H9 (cell line): ENCODE results near the gene FARS2. TPM values are rescaled to one million over a fixed set of nuclear protein-coding genes. Genes with fewer than 3 reads are reported as not detected.

Experiments used
- DNase-seq: peaks from one replicate; pipeline ENCODE4 v3.0.0-alpha.2; 2017
- H2AFZ ChIP-seq: one replicate; pipeline ENCODE4 v1.6.1; 2013; ENCODE audit warnings: mild to moderate bottlenecking, low read length, control low read depth, moderate library complexity
- H2AK5ac ChIP-seq: 2 replicates; pipeline ENCODE4 v1.6.1; 2013; ENCODE audit warnings: low read length, control low read depth, mixed read lengths; ENCODE audit not compliant: insufficient read length
- H2BK120ac ChIP-seq: one replicate; pipeline ENCODE4 v1.6.1; 2013; ENCODE audit warnings: low read depth, mild to moderate bottlenecking, low read length, control low read depth, inconsistent platforms; ENCODE audit not compliant: poor library complexity, severe bottlenecking
- H2BK12ac ChIP-seq: 2 replicates; pipeline ENCODE4 v1.6.1; 2013; ENCODE audit warnings: low read length, control low read depth, mixed read lengths, low read depth; ENCODE audit not compliant: insufficient read length
- H2BK15ac ChIP-seq: 2 replicates; pipeline ENCODE4 v1.6.1; 2013; ENCODE audit warnings: low read depth, low read length, control low read depth
- H2BK20ac ChIP-seq: one replicate; pipeline ENCODE4 v1.6.1; 2013; ENCODE audit warnings: low read depth, mild to moderate bottlenecking, low read length, control low read depth, inconsistent platforms; ENCODE audit not compliant: poor library complexity, severe bottlenecking
- H2BK5ac ChIP-seq: 2 replicates; pipeline ENCODE4 v1.6.1; 2013; ENCODE audit warnings: low read length, control low read depth, mixed read lengths; ENCODE audit not compliant: insufficient read length
- H3K14ac ChIP-seq: 2 replicates; pipeline ENCODE4 v1.6.1; 2013; ENCODE audit warnings: low read length, control low read depth; ENCODE audit not compliant: insufficient read depth
- H3K18ac ChIP-seq: 2 replicates; pipeline ENCODE4 v1.6.1; 2013; ENCODE audit warnings: low read depth, mild to moderate bottlenecking, mixed read lengths, low read length, control low read depth; ENCODE audit not compliant: insufficient read length
- H3K23ac ChIP-seq: 2 replicates; pipeline ENCODE4 v1.6.1; 2013; ENCODE audit warnings: low read length, control low read depth, mixed read lengths, low read depth; ENCODE audit not compliant: insufficient read length
- H3K23me2 ChIP-seq: 2 replicates; pipeline ENCODE4 v1.6.1; 2013; ENCODE audit warnings: low read depth, mild to moderate bottlenecking, mixed read lengths, low read length, control low read depth; ENCODE audit not compliant: insufficient read length, poor library complexity, severe bottlenecking
- H3K27ac ChIP-seq: 2 replicates; pipeline ENCODE4 v1.5.1; 2013; ENCODE audit warnings: low read length, control low read depth, mixed read lengths, low read depth; ENCODE audit not compliant: insufficient read length
- H3K27me3 ChIP-seq: 2 replicates; pipeline ENCODE4 v1.6.1; 2013; ENCODE audit warnings: low read length, control low read depth, inconsistent platforms; ENCODE audit not compliant: insufficient read depth
- H3K4ac ChIP-seq: 2 replicates; pipeline ENCODE4 v1.6.1; 2013; ENCODE audit warnings: low read depth, mild to moderate bottlenecking, control low read depth, inconsistent platforms, low read length, moderate library complexity
- H3K4me1 ChIP-seq: 2 replicates; pipeline ENCODE4 v1.6.1; 2013; ENCODE audit warnings: low read length, control low read depth, inconsistent platforms; ENCODE audit not compliant: insufficient read depth
- H3K4me2 ChIP-seq: 2 replicates; pipeline ENCODE4 v1.6.1; 2013; ENCODE audit warnings: low read length, control low read depth, mixed read lengths; ENCODE audit not compliant: insufficient read length, insufficient read depth
- H3K56ac ChIP-seq: 2 replicates; pipeline ENCODE4 v1.6.1; 2013; ENCODE audit warnings: low read depth, mild to moderate bottlenecking, mixed read lengths, low read length, control low read depth; ENCODE audit not compliant: insufficient read length
- H3K79me1 ChIP-seq: 2 replicates; pipeline ENCODE4 v1.6.1; 2013; ENCODE audit warnings: low read depth, mild to moderate bottlenecking, moderate library complexity, low read length, control low read depth, inconsistent platforms; ENCODE audit not compliant: insufficient read depth, poor library complexity, severe bottlenecking
- H3K79me2 ChIP-seq: 2 replicates; pipeline ENCODE4 v1.6.1; 2013; ENCODE audit warnings: low read length, control low read depth, inconsistent platforms; ENCODE audit not compliant: insufficient read depth
- H3K9ac ChIP-seq: 2 replicates; pipeline ENCODE4 v1.6.1; 2013; ENCODE audit warnings: low read length, control low read depth, mixed read lengths; ENCODE audit not compliant: insufficient read length; ENCODE audit errors: extremely low read depth
- H3K9me3 ChIP-seq: one replicate; pipeline ENCODE4 v1.6.1; 2013; ENCODE audit warnings: low read depth, low read length, inconsistent platforms; ENCODE audit not compliant: control insufficient read depth
- H3T11ph ChIP-seq: one replicate; pipeline ENCODE4 v1.6.1; 2013; ENCODE audit warnings: mild to moderate bottlenecking, low read length, control low read depth, inconsistent platforms
- H4K20me1 ChIP-seq: one replicate; pipeline ENCODE4 v1.6.1; 2013; ENCODE audit not compliant: control insufficient read depth, insufficient read length, insufficient read depth
- H4K5ac ChIP-seq: 2 replicates; pipeline ENCODE4 v1.6.1; 2013; ENCODE audit warnings: low read depth, mild to moderate bottlenecking, mixed read lengths, low read length, control low read depth; ENCODE audit not compliant: insufficient read length
- H4K8ac ChIP-seq: replicated peaks from 2 replicates; pipeline ENCODE4 v1.6.1; 2013; ENCODE audit warnings: low read length, control low read depth, mixed read lengths, low read depth; ENCODE audit not compliant: insufficient read length
- H4K91ac ChIP-seq: 2 replicates; pipeline ENCODE4 v1.6.1; 2013; ENCODE audit warnings: low read depth, mild to moderate bottlenecking, moderate library complexity, mixed read lengths, low read length, control low read depth; ENCODE audit not compliant: insufficient read length
- H3K27ac Mint-ChIP-seq, 3 experiments: 2 replicates in 2 of 3; 3 replicates in 1 of 3; pipeline ENCODE4 v1.8.0; 2020 to 2021; ENCODE audit warnings: mixed read lengths in 3 of 3, mild to moderate bottlenecking in 1 of 3, moderate library complexity in 1 of 3
- H3K27me3 Mint-ChIP-seq: 2 replicates; pipeline ENCODE4 v1.8.0; 2021; ENCODE audit warnings: low read depth, mild to moderate bottlenecking, moderate library complexity, mixed read lengths
- H3K36me3 Mint-ChIP-seq, 3 experiments: 2 replicates in 2 of 3; 3 replicates in 1 of 3; pipeline ENCODE4 v1.8.0; 2020 to 2021; ENCODE audit warnings: low read depth in 3 of 3, mixed read lengths in 3 of 3; ENCODE audit not compliant: insufficient read depth in 1 of 3
- H3K4me1 Mint-ChIP-seq, 2 experiments: 2 replicates each; pipeline ENCODE4 v1.8.0; 2020; ENCODE audit warnings: mixed read lengths in 2 of 2
- H3K4me3 Mint-ChIP-seq, 2 experiments: 2 replicates in 1 of 2; 3 replicates in 1 of 2; pipeline ENCODE4 v1.8.0; 2020 to 2021; ENCODE audit warnings: mild to moderate bottlenecking in 2 of 2, mixed read lengths in 2 of 2, moderate library complexity in 1 of 2
- H3K9me3 Mint-ChIP-seq, 2 experiments: 2 replicates in 1 of 2; 3 replicates in 1 of 2; pipeline ENCODE4 v1.8.0; 2020; ENCODE audit warnings: mild to moderate bottlenecking in 2 of 2, mixed read lengths in 2 of 2, moderate library complexity in 1 of 2
- WGBS: extraction: QIAGEN DNeasy Blood & Tissue Kit; methylation state at CpG from one replicate; pipeline ENCODE4 v1.1.7; 2013; ENCODE audit warnings: missing lambda C conversion rate, low lambda C conversion rate, mixed read lengths; ENCODE audit not compliant: insufficient read length; ENCODE audit errors: extremely low coverage; 5-methylcytosine and 5-hydroxymethylcytosine counted together
- total RNA-seq: library from RNA; stranded (reverse); gene quantifications from 2 replicates; pipeline ENCODE4 v1.2.1, GENCODE V29; 2021
- TF ChIP-seq, protein P1 (sequence below): fragments of 200-600 bp; sonication (generic); conservative IDR thresholded peaks from 3 replicates; pipeline ENCODE4 v1.8.0; 2021; ENCODE audit warnings: antibody characterized with exemption, mild to moderate bottlenecking

FARS2 gene
- total RNA-seq, 1 experiment from 2014 or later = 8.5 TPM

DNA sequence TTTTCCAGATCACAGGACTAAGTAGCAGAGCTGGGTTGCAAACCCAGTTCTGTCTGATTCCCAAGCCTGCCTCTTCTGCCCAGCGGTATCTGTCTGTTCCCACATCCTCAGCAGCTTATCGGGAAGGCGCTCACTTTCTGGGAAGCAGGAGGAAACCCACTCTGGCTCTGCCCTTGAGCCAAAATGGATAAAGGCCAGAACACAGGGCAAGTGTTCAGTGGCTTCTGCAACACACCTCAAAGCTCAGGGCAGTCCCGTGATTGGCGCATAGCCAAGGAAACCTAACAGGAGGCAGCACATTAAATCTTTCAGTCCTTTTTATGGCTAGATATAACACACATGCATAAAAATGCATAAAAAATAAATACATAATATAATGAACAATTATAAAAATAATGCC is 483.2 kb downstream of the FARS2 start:
- Histone ChIP-seq H3K27ac (no peak overlapping the region), H3K79me1 (no peaks in the 10 kb centered on the region), H3K4me2 (no peak overlapping the region), H3K23ac (no peak overlapping the region), H3K4me1 (peaks cover 3% of the 10 kb centered on the region; the same call in 1 of the 2 replicates), H2BK15ac (no peak overlapping the region), H3K56ac (no peak overlapping the region), H3T11ph (no peak overlapping the region), H4K91ac (no peak overlapping the region), H4K8ac (no peak overlapping the region), H4K5ac (no peak overlapping the region), H3K79me2 (no peaks in the 10 kb centered on the region), H2BK12ac (no peak overlapping the region), H3K14ac (no peak overlapping the region), H3K4ac (no peak overlapping the region), H3K9me3 (no peaks in the 10 kb centered on the region), H3K23me2 (no peaks in the 10 kb centered on the region), H2BK20ac (no peak overlapping the region), H3K27me3 (no peaks in the 10 kb centered on the region), H2BK120ac (no peak overlapping the region), H3K9ac (no peak overlapping the region), H2AFZ (no peak overlapping the region), H2BK5ac (no peak overlapping the region), H2AK5ac (no peak overlapping the region), H3K18ac (no peak overlapping the region), H4K20me1 (no peaks in the 10 kb centered on the region)
- TF ChIP-seq, protein P1, sequence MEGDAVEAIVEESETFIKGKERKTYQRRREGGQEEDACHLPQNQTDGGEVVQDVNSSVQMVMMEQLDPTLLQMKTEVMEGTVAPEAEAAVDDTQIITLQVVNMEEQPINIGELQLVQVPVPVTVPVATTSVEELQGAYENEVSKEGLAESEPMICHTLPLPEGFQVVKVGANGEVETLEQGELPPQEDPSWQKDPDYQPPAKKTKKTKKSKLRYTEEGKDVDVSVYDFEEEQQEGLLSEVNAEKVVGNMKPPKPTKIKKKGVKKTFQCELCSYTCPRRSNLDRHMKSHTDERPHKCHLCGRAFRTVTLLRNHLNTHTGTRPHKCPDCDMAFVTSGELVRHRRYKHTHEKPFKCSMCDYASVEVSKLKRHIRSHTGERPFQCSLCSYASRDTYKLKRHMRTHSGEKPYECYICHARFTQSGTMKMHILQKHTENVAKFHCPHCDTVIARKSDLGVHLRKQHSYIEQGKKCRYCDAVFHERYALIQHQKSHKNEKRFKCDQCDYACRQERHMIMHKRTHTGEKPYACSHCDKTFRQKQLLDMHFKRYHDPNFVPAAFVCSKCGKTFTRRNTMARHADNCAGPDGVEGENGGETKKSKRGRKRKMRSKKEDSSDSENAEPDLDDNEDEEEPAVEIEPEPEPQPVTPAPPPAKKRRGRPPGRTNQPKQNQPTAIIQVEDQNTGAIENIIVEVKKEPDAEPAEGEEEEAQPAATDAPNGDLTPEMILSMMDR = no peak
- Mint-ChIP-seq H3K9me3 (no peaks in the 10 kb centered on the region), H3K4me1 (peaks cover 18 to 19% of the 10 kb centered on the region in 2 experiments), H3K36me3 (no peaks in the 10 kb centered on the region), H3K27me3 (no peaks in the 10 kb centered on the region), H3K4me3 (no peak overlapping the region), H3K27ac (no peak overlapping the region)
- no peak for DNase-seq
- no CpG with 5 or more reads among the region's 5 CpGs for WGBS
